GM12872 (cell line): ENCODE data around the gene LRIT2.

Source experiments
- CTCF ChIP-seq: IDR thresholded peaks from 3 replicates; pipeline ENCODE4 v1.5.1; 2011; ENCODE audit warnings: low read depth, mild to moderate bottlenecking, low read length, moderate library complexity; ENCODE audit not compliant: insufficient read depth

LRIT2 gene

GRCh38 chr10:84263716-84264115 lies 38.4 kb upstream of the LRIT2 start:
- no peak for TF ChIP-seq CTCF

- TF ChIP-seq CTCF = no peak
Measured at GRCh38 chr10:84262190-84262956, 37.0 kb upstream of the LRIT2 start.

GRCh38 chr10:84261236-84261915 lies 36.0 kb upstream of the LRIT2 start:
- no peak for TF ChIP-seq CTCF

- no peak for TF ChIP-seq CTCF
Measured at GRCh38 chr10:84258034-84258695, 32.8 kb upstream of the LRIT2 start.

GRCh38 chr10:84257343-84258020 lies 32.1 kb upstream of the LRIT2 start:
- TF ChIP-seq CTCF = no peak

DNA sequence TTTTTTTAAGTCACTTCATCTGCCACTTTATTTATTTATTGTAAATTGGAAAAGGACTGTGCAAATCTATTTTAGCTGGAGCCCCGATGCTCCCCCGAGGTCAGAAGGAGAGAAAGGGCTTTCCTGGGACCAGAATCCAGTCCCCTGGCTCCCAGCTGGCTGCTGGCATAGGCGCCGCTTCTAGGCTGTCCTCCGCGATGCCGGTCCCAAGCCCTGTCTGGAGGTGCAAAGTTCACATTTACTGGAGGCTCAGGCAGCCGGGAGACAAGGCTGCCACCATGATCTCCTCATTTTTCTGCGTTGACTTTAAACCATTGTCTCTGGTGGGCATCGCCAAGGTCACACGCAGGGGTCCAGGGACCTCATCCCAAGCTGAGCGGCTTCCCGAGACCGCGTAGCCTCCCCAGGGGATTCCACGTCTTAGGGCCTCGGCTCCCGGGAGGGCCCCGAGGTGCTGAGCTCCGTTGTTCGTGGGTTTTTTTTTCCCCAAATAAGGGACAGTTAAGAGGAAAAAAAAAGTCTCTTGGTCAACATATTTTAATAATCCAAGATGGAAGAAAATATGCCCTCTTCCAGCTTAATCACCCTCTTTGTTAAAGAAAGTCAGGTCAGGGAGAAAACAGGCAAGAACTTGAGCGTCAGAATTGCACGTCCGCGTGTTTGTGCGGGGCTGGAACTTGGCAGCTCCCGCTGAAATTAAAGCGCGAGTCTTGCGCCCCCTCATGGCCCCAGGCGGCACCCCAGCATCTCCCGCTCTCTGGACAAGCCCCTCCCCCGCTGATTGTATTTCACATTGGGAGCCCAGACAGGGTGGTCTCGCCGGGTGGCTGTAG lies 31.4 kb upstream of the LRIT2 start:
- TF ChIP-seq CTCF = peak; percentile 70
